ENCODE measurements around the gene CD24. TPM values are rescaled to one million over a fixed set of nuclear protein-coding genes. Genes with fewer than 3 reads are reported as not detected.

The CD24 gene
- total RNA-seq, 1 experiment from 2014 or later, result 431 TPM

Other genes with a start within 250 kb of the CD24 start
- 20.4 and 22.0 TPM in 2 replicates for gene MTRES1, start 53.5 kb upstream of the CD24 start, total RNA-seq (2014; rRNA removed; shearing (Covaris generic))
- gene BEND3, start 140.8 kb upstream of the CD24 start, total RNA-seq (2014; rRNA removed; shearing (Covaris generic)), result 3.7 and 4.5 TPM in 2 replicates

Measured in SJSA1 (cell line).